ENCODE results near the gene INO80B.

Gene INO80B

DNA sequence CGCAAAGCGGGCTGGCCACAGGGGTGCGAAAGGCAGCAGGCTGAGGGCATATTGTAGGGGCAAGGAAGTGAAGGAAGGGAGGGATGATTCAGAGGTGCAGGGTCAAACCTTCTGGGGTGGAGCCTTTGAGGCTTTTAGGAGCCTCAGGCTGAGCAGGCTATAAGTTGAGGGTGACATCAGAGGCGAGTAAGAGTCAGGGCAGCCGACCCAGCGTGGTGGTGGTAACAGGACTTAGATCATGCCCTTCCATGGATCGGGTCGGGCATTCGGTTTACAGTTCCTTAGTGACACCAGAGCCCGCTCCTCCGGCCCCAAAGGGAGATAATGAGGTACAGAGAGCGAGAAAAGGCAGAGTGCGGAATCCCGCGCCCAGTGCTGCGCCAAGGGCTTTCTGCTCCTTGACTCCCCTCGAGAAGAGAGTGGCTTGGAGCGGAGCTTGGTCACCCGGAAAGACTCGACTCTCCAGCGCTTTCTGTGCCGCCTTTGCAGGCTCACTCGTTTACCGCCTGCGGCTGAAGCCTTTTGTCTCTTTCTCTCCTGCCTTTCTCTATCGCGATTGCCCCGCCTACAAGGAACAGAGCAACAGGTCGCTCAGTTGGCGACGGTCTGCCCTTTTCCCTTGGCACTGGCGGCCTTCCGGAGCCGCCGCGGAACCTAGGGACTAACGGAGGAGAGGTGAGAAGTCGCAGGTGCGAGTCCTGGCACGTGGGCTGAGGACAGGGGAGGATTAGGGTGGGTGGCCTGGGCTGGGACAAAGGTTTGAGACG lies 43.8 kb downstream of the INO80B start:
- H3K4me3 ChIP-seq (ENCODE audit: low read length) = peak overlapping the region; percentile 41
- TF ChIP-seq, protein P1, sequence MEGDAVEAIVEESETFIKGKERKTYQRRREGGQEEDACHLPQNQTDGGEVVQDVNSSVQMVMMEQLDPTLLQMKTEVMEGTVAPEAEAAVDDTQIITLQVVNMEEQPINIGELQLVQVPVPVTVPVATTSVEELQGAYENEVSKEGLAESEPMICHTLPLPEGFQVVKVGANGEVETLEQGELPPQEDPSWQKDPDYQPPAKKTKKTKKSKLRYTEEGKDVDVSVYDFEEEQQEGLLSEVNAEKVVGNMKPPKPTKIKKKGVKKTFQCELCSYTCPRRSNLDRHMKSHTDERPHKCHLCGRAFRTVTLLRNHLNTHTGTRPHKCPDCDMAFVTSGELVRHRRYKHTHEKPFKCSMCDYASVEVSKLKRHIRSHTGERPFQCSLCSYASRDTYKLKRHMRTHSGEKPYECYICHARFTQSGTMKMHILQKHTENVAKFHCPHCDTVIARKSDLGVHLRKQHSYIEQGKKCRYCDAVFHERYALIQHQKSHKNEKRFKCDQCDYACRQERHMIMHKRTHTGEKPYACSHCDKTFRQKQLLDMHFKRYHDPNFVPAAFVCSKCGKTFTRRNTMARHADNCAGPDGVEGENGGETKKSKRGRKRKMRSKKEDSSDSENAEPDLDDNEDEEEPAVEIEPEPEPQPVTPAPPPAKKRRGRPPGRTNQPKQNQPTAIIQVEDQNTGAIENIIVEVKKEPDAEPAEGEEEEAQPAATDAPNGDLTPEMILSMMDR (conservative IDR thresholded peaks at IDR 0.05; ENCODE audit: low read depth, low read length) = no peak
- no peak for DNase-seq (ENCODE audit: low read depth)

DNA sequence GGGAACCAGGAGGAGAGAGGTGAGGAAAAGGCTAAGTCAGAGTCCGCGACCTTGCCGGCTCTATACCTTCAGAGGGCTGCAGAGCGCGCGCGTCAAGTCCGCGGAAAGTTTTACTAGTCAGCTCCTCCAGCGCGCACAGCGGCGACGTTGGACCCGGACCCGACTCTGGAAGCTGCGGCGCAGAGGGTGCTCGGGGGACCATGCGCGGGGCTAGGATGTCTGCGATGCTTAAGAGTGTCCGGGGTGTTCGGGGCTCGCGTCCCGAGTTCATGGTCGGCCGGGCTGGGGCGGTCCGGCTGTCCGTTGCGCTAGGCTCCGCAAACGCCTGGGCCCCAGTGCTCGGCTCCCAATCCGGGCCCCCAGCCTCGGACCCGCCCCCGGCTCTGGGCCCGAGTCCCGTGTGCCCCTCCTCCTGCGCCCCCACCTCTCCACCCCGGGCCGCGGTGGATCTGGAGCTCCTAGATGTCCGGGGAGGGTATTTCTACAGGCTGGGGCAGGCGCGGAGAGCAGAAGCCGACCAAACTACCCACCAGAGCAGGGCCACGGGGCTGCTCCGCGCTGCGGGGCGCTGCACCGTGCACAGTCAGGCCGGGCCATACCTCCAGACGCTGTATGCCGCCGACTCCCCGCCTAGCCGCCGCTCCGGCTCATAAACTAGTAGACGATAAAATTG lies 44.5 kb downstream of the INO80B start, which contains the start of gene LBX2:
Gene LBX2 (minus strand): TSS at position 337 of the 673 bp plus-strand sequence. CDS start 66 bp downstream, at position 271.
- TF ChIP-seq, protein P1 (conservative IDR thresholded peaks at IDR 0.05; ENCODE audit: low read depth, low read length) = no peak
- peak within 1 kb of the TSS; percentile 41 for H3K4me3 ChIP-seq (ENCODE audit: low read length)
- no peak for DNase-seq (ENCODE audit: low read depth)

DNA sequence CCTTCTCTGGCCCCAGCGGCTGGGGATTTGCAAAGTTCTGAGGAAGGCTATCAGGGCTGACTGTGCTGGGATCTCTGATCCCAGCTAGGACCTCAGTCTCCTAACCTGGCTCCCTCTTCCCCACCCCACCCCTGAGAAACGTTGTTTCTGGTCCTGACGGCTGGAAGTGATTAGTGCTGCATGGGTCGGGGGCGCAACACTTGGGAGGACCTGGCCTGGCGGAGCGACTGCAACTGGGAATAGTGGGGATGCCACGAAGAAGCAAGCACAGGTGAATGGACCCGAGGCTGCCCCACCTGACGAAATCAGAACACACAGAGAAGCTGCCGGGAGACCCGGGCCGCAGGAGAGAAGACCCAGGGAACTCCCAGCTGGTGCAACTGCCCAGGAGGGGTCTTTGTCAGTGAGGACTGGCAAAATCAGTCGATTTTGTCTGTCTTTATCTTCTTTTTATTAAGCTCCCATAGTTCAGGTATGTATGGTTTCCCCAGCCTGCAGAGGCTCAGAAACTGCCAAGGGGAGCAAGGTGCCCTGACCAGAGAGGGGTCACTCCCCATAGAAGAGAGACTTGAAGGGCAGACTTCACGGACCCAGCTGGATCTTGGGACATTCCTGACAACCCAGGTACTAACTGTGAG lies 45.2 kb downstream of the INO80B start:
- H3K4me3 ChIP-seq (ENCODE audit: low read length) = no peak overlapping the region
- TF ChIP-seq, protein P1 (conservative IDR thresholded peaks at IDR 0.05; ENCODE audit: low read depth, low read length) = no peak
- DNase-seq (ENCODE audit: low read depth) = no peak

DNA sequence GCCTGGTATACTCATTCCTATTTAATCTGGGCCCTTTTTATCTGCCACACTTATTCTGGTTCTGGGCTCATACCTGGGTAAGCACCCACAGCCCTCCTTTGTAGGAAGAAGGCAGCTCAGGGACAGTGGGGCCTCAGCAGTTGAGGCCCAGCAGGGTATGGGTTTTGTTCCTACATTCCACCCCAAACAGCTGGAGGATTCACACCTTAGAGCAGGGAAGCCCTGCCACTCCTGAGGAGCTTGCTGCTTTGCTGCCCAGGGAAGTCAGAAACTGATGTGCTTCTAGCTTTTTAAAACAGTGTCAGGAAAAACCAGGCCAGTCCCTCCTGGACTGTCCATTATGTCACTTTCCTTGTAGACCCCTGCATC lies 45.7 kb downstream of the INO80B start:
- TF ChIP-seq, protein P1 (conservative IDR thresholded peaks at IDR 0.05; ENCODE audit: low read depth, low read length) = no peak
- no peak for DNase-seq (ENCODE audit: low read depth)
- no peak overlapping the region for H3K4me3 ChIP-seq (ENCODE audit: low read length)

DNA sequence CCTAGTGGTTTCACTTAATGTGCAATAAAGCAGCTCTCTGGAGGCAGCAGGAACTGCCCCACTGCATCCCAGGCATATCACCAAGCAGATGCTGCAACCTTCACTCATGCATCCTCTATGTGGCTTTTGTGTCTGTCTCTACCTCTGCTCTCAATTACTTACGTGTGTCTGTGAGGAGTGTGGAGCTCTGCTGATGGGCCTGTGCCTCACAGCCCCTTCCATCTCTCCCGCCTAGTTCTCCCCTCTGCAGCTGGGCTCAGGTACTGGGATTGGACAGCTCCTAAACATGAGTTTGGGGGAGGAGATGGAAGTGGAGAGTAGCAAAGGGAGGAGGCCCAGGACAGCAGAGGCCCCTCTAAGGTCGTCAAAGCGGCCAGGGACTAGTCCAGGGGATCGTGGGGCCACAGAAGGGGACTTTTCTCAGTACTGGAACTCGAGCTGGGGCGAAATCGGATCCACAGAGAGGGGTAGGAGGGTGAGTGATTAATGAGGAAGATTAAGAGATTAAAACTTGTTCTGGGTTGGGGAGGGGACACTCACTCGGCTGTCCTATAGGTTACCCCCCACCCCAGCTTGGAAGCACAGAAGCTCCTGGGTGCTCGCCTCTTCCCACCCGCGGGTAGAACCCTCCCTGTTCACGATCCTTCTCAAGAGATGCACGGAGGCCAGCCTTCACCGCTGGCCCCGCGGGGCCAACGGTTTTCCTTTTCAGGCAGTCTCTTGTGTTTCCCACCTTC lies 46.6 kb downstream of the INO80B start:
- no peak for DNase-seq (ENCODE audit: low read depth)
- H3K4me3 ChIP-seq (ENCODE audit: low read length) = peak overlapping the region; percentile 62
- TF ChIP-seq, protein P1 (conservative IDR thresholded peaks at IDR 0.05; ENCODE audit: low read depth, low read length) = no peak

DNA sequence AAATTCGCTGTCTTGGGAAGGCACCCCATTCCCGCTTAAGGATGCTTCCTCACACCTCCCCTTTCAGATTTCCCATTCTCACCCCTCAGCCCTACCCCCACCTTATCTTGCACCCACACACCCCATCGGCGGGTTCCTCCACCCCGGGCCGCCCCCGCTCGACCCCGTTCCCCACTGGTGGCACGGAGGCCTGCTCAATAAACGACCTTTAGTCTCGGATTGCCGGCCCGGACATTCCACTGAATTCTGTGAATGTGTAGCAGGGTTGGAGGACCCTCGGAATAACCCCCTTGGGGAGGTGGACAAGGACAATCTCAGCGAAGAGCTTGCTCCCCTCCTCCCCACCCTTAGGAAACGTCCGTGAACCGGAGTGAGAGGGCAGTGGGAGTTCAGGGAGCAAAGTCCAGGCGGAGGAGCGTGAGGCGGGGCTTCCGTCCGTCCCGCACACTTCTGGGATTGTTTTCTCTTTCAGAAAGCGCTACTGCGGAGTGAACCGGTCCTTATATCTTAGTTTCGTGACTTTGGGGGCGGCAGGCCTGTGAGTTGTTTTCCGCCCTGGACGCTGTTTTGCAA lies 47.3 kb downstream of the INO80B start:
- peak overlapping the region; percentile 62 for H3K4me3 ChIP-seq (ENCODE audit: low read length)
- TF ChIP-seq, protein P1 (conservative IDR thresholded peaks at IDR 0.05; ENCODE audit: low read depth, low read length) = no peak
- no peak for DNase-seq (ENCODE audit: low read depth)
